ACHN (cell line): Measurements from ENCODE around the gene BPNT1.
A peak's percentile ranks its signal among the peaks of the same experiment; 100 is the strongest.
"Not testable (repeated sequence)": the region's sequence is repeated elsewhere in the genome, so short reads cannot be mapped to it uniquely, and the experiment has no call there.

Source experiments
- DNase-seq: peaks from one replicate; pipeline ENCODE4 v3.0.0-alpha.2; 2015
- in situ Hi-C: cut with HindIII; loops from 2 replicates; pipeline ENCODE4 v1.10.0; 2017; ENCODE audit warnings: low sequenced_read_pairs, low pct_ligation_motif_present, low pct_unique_long_range_greater_than_20kb

The BPNT1 gene

DNA sequence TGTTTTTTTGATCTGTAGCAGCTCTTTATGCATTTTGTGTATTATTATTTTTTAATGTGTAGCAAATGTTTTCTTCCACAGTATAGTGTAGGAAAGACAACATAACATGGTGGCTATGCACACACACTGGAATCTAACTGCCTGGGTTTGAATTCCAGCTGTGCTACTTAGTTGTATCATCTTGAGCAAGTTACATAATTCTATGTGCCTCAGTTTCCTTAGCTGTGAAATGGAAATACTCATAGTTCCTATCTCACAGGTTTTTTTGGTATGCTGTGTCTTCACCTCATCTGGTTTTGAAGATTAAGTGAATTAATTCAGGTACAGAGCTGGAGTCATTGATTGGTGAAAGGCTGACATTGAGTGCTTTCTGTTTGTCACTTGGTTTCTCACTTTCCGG, 3.1 kb upstream of the BPNT1 start:
- in situ Hi-C loops, result no loop called here
- DNase-seq, result no peak

- DNase-seq, result peak; percentile 17
- in situ Hi-C loops, result not testable (repeated sequence)
Measured at GRCh38 chr1:220086261-220086686, 3.3 kb downstream of the BPNT1 start.

GRCh38 chr1:220084460-220084859, 5.1 kb downstream of the BPNT1 start:
- in situ Hi-C loops, result no loop called here
- no peak for DNase-seq

DNA sequence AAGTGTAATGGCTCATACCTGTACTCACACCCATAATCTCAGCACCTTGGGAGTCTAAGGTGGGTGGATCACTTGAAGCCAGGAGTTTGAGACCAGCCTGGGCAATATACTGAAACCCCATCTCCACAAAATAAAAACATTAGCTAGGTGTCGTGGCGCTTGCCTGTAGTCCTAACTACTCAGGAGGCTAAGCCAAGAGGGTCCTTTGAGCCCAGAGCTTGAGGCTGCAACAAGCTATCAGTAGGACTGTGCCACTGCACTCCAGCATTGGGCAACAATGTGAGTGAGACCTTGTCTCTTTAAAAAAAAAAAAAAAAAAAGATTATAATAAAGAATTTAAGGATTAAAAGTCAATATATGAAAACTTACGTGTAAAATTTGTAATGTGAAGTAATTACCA, 11.7 kb downstream of the BPNT1 start:
- no peak for DNase-seq
- in situ Hi-C loops, result no loop called here

DNA sequence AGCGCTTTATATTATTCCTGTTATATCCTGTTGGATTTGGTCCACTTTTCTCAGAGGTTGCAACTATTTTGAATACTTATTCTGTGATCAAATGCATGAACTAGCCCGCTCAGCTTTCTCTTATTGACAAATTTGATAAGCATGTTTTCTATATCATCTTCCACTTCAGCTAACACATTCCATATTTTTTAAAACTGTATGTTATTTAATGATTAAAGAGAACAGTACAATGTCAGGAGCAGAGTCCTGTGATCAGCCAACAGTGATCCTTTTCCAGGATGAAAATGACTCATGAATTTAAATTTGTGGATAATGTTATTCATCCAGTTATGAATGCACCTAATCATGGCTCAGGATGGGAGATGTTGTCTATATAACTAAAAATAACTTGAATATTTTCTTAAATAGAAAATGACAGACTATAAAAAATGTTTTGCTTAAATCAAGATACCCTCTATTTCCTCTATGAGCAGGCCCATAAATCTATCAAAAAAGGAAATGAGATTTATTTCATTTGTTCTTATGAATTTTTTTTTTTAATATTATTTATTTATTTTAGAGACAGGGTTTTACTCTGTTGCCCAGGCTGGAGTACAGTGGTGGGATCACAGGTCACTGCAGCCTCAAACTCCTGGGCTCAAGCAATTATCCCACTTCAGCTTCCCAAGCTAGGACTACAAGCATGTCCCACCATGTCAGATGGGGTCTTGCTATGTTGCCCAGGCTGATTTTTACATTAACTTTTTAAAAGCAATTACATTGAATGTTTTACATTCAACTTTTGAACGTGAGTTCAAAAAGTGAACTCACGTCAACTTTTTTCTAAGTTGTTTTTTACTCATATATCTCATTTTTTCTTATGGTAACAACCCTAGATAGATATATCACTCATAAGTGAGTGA, 12.5 kb downstream of the BPNT1 start:
- no peak for DNase-seq
- in situ Hi-C loops, result no loop called here

DNA sequence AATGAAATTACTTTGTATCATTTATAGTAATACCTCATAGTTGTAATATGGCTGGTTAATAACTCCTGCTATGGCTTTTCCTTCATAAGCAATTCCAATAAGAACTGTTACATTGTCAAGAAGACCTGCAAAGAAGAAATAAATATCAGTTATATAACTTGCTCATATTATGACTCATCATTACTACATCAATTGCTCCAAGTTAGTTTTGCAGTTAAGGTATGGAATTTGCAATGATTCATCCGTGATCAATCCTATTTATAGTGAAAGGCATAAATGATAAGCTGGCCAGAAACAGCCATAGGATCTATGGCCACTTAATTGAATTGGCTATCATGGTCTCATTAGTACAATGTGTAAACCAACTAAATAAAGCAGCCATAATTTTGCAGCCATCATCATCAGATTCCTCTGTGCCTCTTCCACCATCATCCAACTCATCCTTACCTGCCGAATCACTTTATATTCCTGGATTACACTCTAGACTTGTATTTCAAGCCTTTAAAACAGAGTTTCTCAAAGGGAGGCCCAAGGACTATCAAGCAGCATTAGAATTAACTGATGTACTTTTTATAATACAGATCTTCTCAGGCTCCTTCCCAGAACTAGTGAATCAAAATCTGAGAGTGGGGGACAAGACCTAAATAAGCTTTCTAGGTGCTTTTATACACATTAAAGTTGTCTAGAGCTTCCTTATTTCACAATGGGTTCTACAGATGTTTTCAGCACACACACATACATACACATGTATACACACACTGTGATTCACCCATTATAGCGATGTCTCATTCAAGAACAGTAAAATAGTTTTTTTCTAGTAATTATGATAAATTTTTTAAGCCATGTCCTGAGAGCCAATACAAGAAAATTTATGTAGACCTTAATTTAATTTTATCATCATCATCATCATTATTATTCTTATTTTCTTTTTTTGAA, 22.1 kb downstream of the BPNT1 start:
- no peak for DNase-seq
- in situ Hi-C loops, result no loop called here

GRCh38 chr1:220062629-220063028, 27.0 kb downstream of the BPNT1 start:
- in situ Hi-C loops, result no loop called here
- no peak for DNase-seq

DNA sequence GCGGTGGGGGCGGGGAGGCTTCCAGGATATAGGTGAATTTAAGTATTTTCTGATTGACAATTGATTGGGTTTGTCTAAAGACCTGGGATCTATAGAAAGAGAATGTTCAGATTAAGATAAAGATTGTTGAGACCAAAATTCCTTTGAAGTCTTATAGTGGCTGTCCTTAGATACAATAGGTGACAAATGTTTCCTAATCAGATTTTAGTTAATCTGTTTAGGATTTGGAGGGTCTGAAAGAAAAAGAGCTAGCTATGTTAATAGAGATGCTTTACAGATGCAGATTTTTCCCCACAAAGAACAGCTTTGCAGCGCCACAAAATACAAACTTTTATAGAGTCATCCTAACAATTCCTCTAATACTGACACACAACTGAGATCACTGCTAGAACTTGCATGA, 28.7 kb downstream of the BPNT1 start:
- DNase-seq, result no peak
- in situ Hi-C loops, result no loop called here

- in situ Hi-C loops, result no loop called here
- DNase-seq, result no peak
Measured at GRCh38 chr1:220056374-220056773, 33.2 kb downstream of the BPNT1 start.

- DNase-seq, result peak; percentile 99
- in situ Hi-C loops, result no loop called here
Measured at GRCh38 chr1:220046052-220046930, 43.3 kb downstream of the BPNT1 start, which contains the start of gene EPRS1. Gene EPRS1, minus strand, starts transcription at chr1:220046505. Its CDS starts 117 bp downstream, at chr1:220046388.

GRCh38 chr1:220045356-220046051, 44.1 kb downstream of the BPNT1 start:
- peak; percentile 24 for DNase-seq
- in situ Hi-C loops, result no loop called here

- in situ Hi-C loops, result no loop called here
- DNase-seq, result no peak
Measured at GRCh38 chr1:220044678-220045355, 44.8 kb downstream of the BPNT1 start.

DNA sequence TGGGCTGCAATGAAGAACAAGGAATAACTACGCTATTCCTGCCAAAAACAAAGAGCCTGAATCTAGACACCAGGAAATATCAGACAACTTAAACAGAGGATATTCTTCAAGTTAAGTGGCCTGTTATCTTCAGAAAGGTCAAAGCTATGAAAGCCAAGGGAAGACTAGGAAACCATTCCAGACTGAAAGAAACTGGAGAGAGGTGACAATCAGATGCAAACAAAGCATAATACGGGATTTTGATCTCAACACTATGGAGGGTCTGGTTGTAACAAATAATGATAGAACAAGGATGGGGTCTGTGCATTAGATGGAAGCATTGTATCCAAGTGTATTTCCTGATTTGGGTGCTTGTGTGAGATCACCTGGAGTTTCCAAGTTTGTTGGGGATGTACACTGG, 45.9 kb downstream of the BPNT1 start:
- in situ Hi-C loops, result no loop called here

GRCh38 chr1:220040028-220040596, 49.5 kb downstream of the BPNT1 start:
- in situ Hi-C loops, result no loop called here
- DNase-seq, result no peak

More for the DNA sequence above, 45.9 kb downstream of the BPNT1 start:
- DNase-seq, result no peak

- in situ Hi-C loops, result no loop called here
- DNase-seq, result no peak
Measured at GRCh38 chr1:220038640-220039039, 50.9 kb downstream of the BPNT1 start.

DNA sequence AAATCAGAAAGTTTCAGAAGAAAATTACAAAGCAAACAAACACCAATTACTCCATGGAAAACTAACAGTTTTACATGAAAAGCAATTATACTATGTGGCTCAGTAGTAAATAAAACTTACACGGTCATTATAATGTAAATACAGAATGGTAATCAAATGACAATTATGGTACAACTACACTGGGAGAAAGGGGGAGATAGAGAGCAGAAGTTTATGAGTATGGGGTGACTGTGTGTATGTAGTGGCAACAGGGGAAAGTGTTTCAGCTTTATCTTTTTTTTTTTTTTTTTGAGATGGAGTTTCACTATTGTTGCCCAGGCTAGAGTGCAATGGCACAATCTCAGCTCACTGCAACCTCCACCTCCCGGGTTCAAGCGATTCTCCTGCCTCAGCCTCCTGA, 51.8 kb downstream of the BPNT1 start:
- DNase-seq, in situ Hi-C loops: not testable (repeated sequence)

DNA sequence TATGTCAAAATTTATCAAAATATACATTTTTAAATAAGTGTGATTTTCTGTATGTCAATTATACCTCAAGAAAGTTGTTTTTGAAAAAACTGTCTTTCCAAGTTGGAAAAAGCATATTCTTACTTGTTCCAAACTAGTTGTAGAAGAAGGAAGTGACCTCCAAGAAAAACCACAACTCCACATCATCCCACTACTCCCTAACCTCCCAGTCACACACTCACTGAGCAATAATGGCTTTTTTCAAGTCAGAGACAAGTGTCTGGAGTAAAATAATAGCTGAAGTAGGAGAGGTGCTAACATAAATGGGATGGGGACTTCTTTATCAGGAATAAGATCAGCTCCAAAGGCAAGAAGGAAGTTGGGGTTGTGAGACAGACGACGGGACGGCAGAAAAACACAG, 56.7 kb downstream of the BPNT1 start:
- in situ Hi-C loops, result no loop called here
- DNase-seq, result no peak
